GM12801 (cell line): ENCODE data around the gene SRRM4.

ENCODE experiments used
- CTCF ChIP-seq: IDR thresholded peaks from one replicate; pipeline ENCODE4 v1.5.1; 2011; ENCODE audit warnings: control low read depth; ENCODE audit not compliant: insufficient read length; ENCODE audit errors: extremely low read depth

The SRRM4 gene

GRCh38 chr12:119198440-119198839, 217.1 kb downstream of the SRRM4 start:
- TF ChIP-seq CTCF = no peak

GRCh38 chr12:119200601-119201000, 219.3 kb downstream of the SRRM4 start:
- no peak for TF ChIP-seq CTCF

- TF ChIP-seq CTCF = no peak
Measured at GRCh38 chr12:119201789-119202543, 220.6 kb downstream of the SRRM4 start.

- TF ChIP-seq CTCF = no peak
Measured at GRCh38 chr12:119202544-119202943, 221.2 kb downstream of the SRRM4 start.

- TF ChIP-seq CTCF = no peak
Measured at GRCh38 chr12:119204131-119204530, 222.8 kb downstream of the SRRM4 start.

- no peak for TF ChIP-seq CTCF
Measured at GRCh38 chr12:119204671-119205285, 223.4 kb downstream of the SRRM4 start.

- no peak for TF ChIP-seq CTCF
Measured at GRCh38 chr12:119206348-119207062, 225.2 kb downstream of the SRRM4 start.
